WTC11 (cell line): Measurements from ENCODE around the gene INPPL1.

Experiments used
- ATF3 ChIP-seq: sonication (generic); formaldehyde crosslinking; conservative IDR thresholded peaks from 2 replicates; pipeline ENCODE4 v1.8.1; 2022; ENCODE audit warnings: mild to moderate bottlenecking, missing genetic modification reagents
- CTCF ChIP-seq: fragments of 200-600 bp; IDR thresholded peaks from 2 replicates; pipeline ENCODE4 v1.8.0; 2022; ENCODE audit warnings: antibody characterized with exemption
- E2F1 ChIP-seq: sonication (generic); formaldehyde crosslinking; IDR thresholded peaks from 2 replicates; pipeline ENCODE4 v1.8.0; 2022; ENCODE audit warnings: mild to moderate bottlenecking, missing genetic modification reagents
- FOXP1 ChIP-seq: sonication (generic); formaldehyde crosslinking; IDR thresholded peaks from 2 replicates; pipeline ENCODE4 v1.8.0; 2022; ENCODE audit warnings: missing genetic modification reagents, mild to moderate bottlenecking, moderate library complexity, borderline replicate concordance
- GABPB1 ChIP-seq: sonication (generic); formaldehyde crosslinking; IDR thresholded peaks from 2 replicates; pipeline ENCODE4 v1.8.1; 2023; ENCODE audit warnings: mild to moderate bottlenecking, missing genetic modification reagents
- GTF2I ChIP-seq: fragments of 250-450 bp; sonication (Bioruptor Pico); conservative IDR thresholded peaks from 2 replicates; pipeline ENCODE4 v1.4.0; 2021; ENCODE audit warnings: mild to moderate bottlenecking
- MAX ChIP-seq: sonication (generic); formaldehyde crosslinking; IDR thresholded peaks from 2 replicates; pipeline ENCODE4 v1.8.0; 2022; ENCODE audit warnings: mild to moderate bottlenecking, missing genetic modification reagents
- NR1H2 ChIP-seq: sonication (generic); formaldehyde crosslinking; IDR thresholded peaks from 2 replicates; pipeline ENCODE4 v1.9.0; 2021; ENCODE audit warnings: mild to moderate bottlenecking, moderate library complexity, missing genetic modification reagents
- PREB ChIP-seq: sonication (generic); formaldehyde crosslinking; IDR thresholded peaks from 2 replicates; pipeline ENCODE4 v1.8.1; 2022; ENCODE audit warnings: mild to moderate bottlenecking, missing genetic modification reagents, moderate library complexity, borderline replicate concordance
- RELA ChIP-seq: sonication (generic); formaldehyde crosslinking; IDR thresholded peaks from 2 replicates; pipeline ENCODE4 v1.8.1; 2022; ENCODE audit warnings: missing genetic modification reagents, mild to moderate bottlenecking, borderline replicate concordance
- SP1 ChIP-seq: sonication (generic); formaldehyde crosslinking; conservative IDR thresholded peaks from 2 replicates; pipeline ENCODE4 v1.8.1; 2022; ENCODE audit warnings: missing genetic modification reagents
- TEAD1 ChIP-seq: sonication (generic); formaldehyde crosslinking; IDR thresholded peaks from 2 replicates; pipeline ENCODE4 v1.8.0; 2022; ENCODE audit warnings: mild to moderate bottlenecking, missing genetic modification reagents
- ZNF423 ChIP-seq: fragments of 250-450 bp; sonication (Bioruptor Pico); IDR thresholded peaks from 2 replicates; pipeline ENCODE4 v2.1.2; 2022; ENCODE audit warnings: mild to moderate bottlenecking, moderate library complexity

- TF ChIP-seq CTCF (no peak), SP1 (no peak), ZNF423 (CRISPR knock-in tag) (no peak), GTF2I (CRISPR knock-in tag) (no peak), E2F1 (CRISPR knock-in tag) (no peak), NR1H2 (CRISPR knock-in tag) (no peak), MAX (CRISPR knock-in tag) (no peak), TEAD1 (CRISPR knock-in tag) (no peak), RELA (CRISPR knock-in tag) (no peak), GABPB1 (CRISPR knock-in tag) (no peak), FOXP1 (no peak), PREB (no peak), ATF3 (CRISPR knock-in tag) (no peak)
Measured at GRCh38 chr11:72271980-72272379, 47.4 kb downstream of the INPPL1 start.
